ENCODE data around the gene ALK.

The ALK gene

DNA sequence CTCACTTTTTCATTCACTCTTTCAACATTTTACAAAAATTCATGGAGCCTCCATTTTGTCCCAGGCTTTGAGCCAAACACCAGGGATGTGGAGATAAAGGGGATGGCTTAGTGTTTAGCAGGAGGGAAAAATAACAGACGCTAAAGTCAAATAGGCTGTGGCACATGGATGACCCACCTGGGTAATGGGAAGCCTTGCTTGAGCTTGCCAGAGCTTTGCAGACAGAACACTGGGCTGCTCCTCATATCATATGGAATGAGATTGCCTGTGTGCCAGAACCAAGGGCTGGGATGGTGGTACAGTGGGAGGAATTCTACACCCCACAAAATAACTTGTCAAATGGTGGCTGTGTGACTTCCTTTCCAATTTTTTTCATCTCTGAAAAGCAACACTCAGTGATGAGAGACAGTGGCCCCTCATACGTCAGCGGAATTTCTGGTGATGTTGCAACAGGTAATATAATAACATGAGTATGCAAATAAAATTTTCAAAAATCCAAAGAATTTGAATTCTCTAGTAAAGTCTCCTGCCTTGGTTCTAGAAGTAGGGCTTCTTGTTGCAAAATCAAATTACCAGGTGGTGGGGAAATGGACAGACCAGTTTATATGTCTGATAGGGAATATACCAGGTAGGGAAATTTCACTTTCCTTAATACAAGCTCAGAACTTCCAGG, 553.3 kb downstream of the ALK start:
- Histone ChIP-seq H3K27ac (no peak overlapping the region), H3K27me3 (no peaks in the 10 kb centered on the region), H3K36me3 (no peaks in the 10 kb centered on the region), H3K4me1 (no peaks in the 10 kb centered on the region), H3K4me3 (no peak overlapping the region), H3K9me3 (no peaks in the 10 kb centered on the region)
- intact Hi-C loops (cut with DNase I; ENCODE audit: low total_unique reads), result no loop called here
- TF ChIP-seq, protein P1, sequence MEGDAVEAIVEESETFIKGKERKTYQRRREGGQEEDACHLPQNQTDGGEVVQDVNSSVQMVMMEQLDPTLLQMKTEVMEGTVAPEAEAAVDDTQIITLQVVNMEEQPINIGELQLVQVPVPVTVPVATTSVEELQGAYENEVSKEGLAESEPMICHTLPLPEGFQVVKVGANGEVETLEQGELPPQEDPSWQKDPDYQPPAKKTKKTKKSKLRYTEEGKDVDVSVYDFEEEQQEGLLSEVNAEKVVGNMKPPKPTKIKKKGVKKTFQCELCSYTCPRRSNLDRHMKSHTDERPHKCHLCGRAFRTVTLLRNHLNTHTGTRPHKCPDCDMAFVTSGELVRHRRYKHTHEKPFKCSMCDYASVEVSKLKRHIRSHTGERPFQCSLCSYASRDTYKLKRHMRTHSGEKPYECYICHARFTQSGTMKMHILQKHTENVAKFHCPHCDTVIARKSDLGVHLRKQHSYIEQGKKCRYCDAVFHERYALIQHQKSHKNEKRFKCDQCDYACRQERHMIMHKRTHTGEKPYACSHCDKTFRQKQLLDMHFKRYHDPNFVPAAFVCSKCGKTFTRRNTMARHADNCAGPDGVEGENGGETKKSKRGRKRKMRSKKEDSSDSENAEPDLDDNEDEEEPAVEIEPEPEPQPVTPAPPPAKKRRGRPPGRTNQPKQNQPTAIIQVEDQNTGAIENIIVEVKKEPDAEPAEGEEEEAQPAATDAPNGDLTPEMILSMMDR (IDR thresholded peaks at IDR 0.05), result no peak
- no peak for DNase-seq

DNA sequence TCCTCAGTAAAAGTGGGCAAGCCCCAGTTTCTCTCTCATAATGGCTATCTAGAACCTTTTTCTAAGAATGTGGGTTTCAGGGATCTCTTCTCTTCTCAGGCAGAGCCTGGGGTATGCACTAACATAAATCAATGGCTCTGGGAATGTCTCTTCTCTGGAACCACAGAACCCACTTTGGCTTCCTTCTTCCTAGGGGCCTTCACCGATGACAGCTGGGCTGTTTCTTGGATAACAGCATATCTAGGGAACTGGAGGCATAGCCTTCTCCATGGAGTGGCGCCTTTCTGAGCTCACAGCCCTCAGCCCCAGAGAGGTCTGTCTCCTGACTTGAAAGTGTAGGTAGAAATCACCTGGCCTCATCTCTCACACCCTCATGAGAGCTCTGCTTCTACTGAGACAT, 558.3 kb downstream of the ALK start:
- no peak for DNase-seq

DNA sequence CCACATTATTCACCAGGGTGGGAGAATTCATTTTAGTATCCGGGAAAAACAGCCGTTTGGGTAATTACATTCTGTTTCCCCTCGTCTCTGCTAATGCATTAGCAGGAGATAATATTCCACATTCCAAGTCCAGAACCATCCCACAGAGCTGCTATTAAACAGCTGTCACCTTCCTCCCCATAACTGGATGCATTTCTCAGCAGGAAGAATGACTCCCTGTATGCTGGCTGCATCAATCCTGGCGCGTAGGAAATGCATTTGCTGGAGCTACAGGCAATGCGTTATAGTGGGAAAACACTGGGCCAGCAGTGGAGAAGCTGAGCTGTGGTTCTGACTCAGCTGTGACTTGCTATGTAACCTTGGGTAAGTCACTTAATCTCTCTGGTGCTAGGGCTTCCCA, 560.2 kb downstream of the ALK start:
- Histone ChIP-seq H3K36me3 (no peaks in the 10 kb centered on the region), H3K9me3 (no peaks in the 10 kb centered on the region), H3K27me3 (peaks cover 0 to 7% of the 10 kb centered on the region in 2 donors), H3K4me3 (no peak overlapping the region), H3K4me1 (no peaks in the 10 kb centered on the region), H3K27ac (no peak overlapping the region)
- intact Hi-C loops (cut with DNase I; ENCODE audit: low total_unique reads), result no loop called here
- no peak for DNase-seq
- TF ChIP-seq, protein P1 (IDR thresholded peaks at IDR 0.05), result no peak

More for the DNA sequence above, 558.3 kb downstream of the ALK start:
- Histone ChIP-seq H3K27ac (no peak overlapping the region), H3K4me1 (no peaks in the 10 kb centered on the region), H3K4me3 (no peak overlapping the region), H3K27me3 (peaks cover 0 to 7% of the 10 kb centered on the region in 2 donors), H3K9me3 (no peaks in the 10 kb centered on the region), H3K36me3 (no peaks in the 10 kb centered on the region)
- TF ChIP-seq, protein P1 (IDR thresholded peaks at IDR 0.05), result no peak
- intact Hi-C loops (cut with DNase I; ENCODE audit: low total_unique reads), result no loop called here

DNA sequence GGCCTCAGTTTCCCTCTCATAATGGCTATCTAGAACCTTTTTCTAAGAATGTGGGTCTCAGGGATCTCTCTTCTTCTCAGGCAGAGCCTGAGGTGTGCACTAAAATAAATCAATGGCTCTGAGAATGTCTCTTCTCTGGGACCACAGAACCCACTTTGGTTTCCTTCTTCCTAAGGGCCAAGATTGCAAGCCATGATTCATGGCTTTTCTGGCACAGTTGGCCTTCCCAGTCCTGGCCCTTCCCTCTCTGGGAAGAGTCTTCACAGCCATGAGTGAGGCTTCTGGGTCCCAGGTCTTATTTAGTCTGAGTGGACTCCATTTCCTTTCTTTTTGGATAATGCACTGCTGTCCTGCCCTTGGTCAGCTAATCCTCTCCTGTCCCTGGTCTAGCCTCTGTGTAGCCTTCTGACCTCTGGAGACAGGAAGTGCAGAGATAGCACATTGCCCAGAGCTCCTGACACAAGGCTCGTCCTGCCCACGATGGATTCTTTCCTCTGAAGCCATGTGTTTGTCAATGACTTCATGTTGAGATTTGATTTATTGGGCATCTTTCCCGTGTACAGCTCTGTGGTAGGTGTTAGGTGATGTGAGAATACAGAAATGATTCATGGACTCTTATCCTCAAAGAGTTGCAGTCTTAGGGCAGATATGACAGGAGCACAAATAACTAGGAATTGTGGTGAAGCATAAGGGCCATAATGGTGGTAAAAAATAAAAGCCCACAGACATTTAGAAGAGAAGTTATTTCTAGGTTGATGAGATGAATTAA, 561.2 kb downstream of the ALK start:
- H3K27me3 ChIP-seq, result peaks cover 0 to 7% of the 10 kb centered on the region in 2 donors
- intact Hi-C loops (cut with DNase I; ENCODE audit: low total_unique reads), result no loop called here
- no peaks in the 10 kb centered on the region for H3K4me1 ChIP-seq
- H3K36me3 ChIP-seq, result no peaks in the 10 kb centered on the region
- no peak overlapping the region for H3K4me3 ChIP-seq
- no peak overlapping the region for H3K27ac ChIP-seq
- DNase-seq, result no peak
- H3K9me3 ChIP-seq, result no peaks in the 10 kb centered on the region
- TF ChIP-seq, protein P1 (IDR thresholded peaks at IDR 0.05), result no peak

DNA sequence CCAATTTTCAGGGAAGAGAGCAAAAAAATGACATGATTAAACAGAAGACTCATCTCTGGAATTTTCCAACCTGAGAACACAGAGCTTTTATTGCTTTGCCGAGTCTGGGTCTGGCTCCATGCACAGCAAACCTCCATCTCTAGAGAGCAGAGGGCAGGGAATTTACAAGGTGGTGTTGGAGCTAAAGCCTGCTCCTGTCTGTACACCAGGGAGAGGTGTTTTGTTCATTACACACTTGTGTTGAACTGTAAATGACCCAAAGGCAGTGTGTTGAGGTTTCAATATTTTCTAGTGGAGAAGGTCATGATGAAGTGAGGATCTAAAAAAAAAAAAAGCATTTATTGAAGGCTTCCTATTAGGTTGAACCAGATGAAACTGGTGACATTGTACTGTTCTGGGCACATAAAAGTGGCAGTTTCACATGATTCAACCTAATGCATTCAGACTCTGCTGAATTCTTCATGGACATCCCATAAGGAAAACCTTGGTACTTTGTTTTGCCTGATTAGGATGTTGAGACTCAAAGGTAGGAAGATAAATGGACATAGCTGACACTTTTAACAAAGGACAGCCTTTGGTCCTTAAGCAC, 567.9 kb downstream of the ALK start:
- intact Hi-C loops (cut with DNase I; ENCODE audit: low total_unique reads), result no loop called here
- Histone ChIP-seq H3K27me3 (no peaks in the 10 kb centered on the region), H3K4me1 (no peaks in the 10 kb centered on the region)

More for the DNA sequence above, 567.9 kb downstream of the ALK start:
- no peak overlapping the region for H3K4me3 ChIP-seq
- H3K27ac ChIP-seq, result no peak overlapping the region
- TF ChIP-seq, protein P1 (IDR thresholded peaks at IDR 0.05), result no peak
- no peak for DNase-seq
- H3K36me3 ChIP-seq, result no peaks in the 10 kb centered on the region
- H3K9me3 ChIP-seq, result no peaks in the 10 kb centered on the region

All from tibial artery (tissue), 4 donors.